HG03342 (cell line): Measurements from ENCODE around the gene FAHD2B.
"Not testable (repeated sequence)": the region's sequence is repeated elsewhere in the genome, so short reads cannot be mapped to it uniquely, and the experiment has no call there.

Source experiments
- ATAC-seq: cut with Tn5 transposase; IDR thresholded peaks from one replicate; pipeline ENCODE4 v1.9.1; 2021; ENCODE audit warnings: mild to moderate bottlenecking, moderate library complexity; ENCODE audit not compliant: unreplicated experiment

FAHD2B gene

GRCh38 chr2:97068722-97069121 lies 26.0 kb downstream of the FAHD2B start:
- not testable (repeated sequence) for ATAC-seq

GRCh38 chr2:97068074-97068473 lies 26.6 kb downstream of the FAHD2B start:
- no peak for ATAC-seq

DNA sequence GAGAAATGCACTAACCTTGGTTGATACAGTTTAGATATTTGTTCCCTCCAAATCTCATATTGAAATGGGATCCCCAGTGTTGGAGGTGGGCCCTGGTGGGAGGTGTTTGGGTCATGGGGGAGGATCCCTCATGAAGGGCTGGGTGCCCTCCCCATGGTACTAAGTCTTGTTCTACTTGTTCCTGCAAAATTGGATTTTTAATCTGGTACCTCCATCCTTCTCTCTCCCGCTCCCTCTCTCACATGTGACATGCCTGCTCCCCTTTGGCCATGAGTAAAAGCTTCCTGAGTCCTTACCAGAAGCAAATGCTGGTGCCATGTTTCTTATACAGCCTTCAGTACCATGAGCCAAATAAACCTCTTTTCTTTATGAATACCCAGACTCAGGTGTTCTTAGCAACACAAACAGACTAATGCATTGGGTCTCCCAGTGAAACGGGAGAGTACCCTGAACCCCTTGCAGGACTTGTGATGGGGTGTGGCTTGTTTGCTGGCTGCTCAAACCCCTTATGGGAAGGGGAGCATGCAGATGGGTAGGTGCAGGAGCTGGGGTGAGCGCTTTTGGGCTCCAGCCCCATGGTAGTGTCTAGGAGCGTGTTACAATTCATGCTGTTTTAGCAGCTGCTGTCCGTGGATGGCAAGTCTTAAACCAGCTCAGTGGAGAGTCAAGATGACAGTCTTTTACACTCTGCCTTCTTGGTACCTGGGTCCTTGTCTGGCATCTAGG lies 27.2 kb downstream of the FAHD2B start:
- no peak for ATAC-seq

GRCh38 chr2:97066030-97066429 lies 28.7 kb downstream of the FAHD2B start:
- not testable (repeated sequence) for ATAC-seq

GRCh38 chr2:97062020-97062419 lies 32.7 kb downstream of the FAHD2B start:
- ATAC-seq, result not testable (repeated sequence)

DNA sequence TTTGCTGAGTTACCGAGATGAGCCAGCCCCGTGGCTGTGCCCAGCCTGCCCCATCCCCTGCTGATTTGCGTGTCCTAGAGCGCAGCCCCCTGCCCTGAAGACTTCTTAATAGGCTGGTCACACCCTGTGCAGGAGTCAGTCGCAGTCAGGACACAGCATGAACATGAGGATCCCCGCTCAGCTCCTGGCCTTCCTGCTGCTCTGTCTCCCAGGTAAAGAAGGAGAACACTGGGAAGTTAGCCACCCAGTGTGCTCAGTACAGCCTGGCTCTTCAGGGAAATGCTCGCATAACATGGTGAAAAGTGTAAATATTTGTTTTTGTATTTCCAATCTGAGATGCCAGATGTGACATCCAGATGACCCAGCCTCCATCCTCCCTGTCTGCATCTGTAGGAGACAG lies 34.9 kb downstream of the FAHD2B start:
- ATAC-seq, result not testable (repeated sequence)

- not testable (repeated sequence) for ATAC-seq
Observed at GRCh38 chr2:97056150-97056549, 38.5 kb downstream of the FAHD2B start.

GRCh38 chr2:97050032-97050431 lies 44.6 kb downstream of the FAHD2B start:
- ATAC-seq, result not testable (repeated sequence)

- ATAC-seq, result not testable (repeated sequence)
Observed at GRCh38 chr2:97048448-97048847, 46.2 kb downstream of the FAHD2B start.

- not testable (repeated sequence) for ATAC-seq
Observed at GRCh38 chr2:97046676-97047075, 48.0 kb downstream of the FAHD2B start.

DNA sequence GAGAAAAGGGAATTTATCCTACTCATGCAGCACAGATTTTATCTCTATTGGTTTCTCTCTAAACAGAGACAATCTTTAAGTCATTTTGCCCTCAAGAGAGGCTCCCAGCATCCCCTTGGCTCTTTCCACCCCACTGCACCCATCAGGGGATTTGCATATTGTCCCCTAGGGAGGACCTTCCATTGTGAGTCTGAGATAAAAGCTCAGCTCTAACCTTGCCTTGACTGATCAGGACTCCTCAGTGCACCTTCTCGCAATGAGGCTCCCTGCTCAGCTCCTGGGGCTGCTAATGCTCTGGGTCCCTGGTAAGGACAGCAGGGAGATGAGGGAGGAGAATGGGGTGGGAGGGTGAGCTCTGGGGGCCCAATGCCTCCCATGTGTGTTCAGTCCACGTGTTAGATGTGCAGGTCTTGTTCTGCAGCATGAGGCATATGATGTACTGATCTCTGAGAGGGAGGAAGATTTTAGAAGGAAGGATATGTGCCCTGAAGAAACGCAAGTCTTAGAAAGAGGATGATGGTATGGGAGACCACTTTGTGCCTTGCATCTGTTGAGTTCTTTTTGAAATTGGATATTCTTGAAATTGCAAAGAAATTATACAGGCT lies 48.7 kb downstream of the FAHD2B start:
- ATAC-seq, result not testable (repeated sequence)
